CD4-positive, alpha-beta T cell treated with Interleukin-17A for 1 hour (primary cell): ENCODE measurements around the gene USP6.
"Not testable (repeated sequence)": the region's sequence is repeated elsewhere in the genome, so short reads cannot be mapped to it uniquely, and the experiment has no call there.

ENCODE experiments used
- DNase-seq: peaks from one replicate; pipeline ENCODE4 v3.0.0-alpha.2; 2020

USP6 gene

GRCh38 chr17:5200360-5200759, 84.5 kb downstream of the USP6 start:
- no peak for DNase-seq

- no peak for DNase-seq
Measured at GRCh38 chr17:5201011-5201410, 85.2 kb downstream of the USP6 start.

GRCh38 chr17:5203178-5203907, 87.5 kb downstream of the USP6 start:
- no peak for DNase-seq

DNA sequence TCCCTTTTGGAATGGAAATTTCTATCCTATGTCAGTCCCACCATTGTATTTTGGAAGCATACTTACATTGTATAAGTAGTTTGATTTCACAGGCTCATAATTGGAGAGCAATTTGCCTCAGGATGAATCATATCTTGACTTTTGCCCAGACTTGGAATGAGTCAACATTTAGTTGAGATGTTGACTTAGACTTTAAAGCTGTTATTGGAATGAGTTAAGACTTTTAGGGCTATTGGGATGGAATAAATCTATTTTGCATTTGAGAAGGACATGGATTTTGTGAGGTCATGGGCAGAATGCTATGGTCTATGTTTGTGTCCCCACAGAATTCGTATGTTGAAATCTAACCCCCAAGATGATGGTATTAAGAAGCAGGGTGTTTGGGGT, 88.1 kb downstream of the USP6 start:
- DNase-seq = no peak

DNA sequence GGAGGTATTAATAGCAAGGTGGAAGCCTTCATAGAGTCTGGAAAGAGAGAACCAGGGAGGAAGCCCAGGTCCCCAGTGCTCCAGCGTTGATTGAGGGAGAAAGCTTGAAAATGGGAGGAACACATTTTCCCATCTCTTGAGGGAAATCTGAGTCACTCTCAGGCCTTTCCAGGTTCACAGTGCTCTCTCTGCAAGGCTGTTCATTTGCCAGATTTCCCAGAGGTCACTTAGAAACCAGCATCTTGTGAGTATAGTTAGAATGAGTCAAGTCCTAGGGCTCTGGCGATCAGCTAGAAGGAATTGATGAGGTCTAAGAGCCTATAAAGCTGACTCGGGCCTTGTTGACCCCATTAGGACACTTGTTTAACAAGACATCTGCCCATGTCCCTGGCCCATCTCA, 93.6 kb downstream of the USP6 start:
- DNase-seq = no peak

DNA sequence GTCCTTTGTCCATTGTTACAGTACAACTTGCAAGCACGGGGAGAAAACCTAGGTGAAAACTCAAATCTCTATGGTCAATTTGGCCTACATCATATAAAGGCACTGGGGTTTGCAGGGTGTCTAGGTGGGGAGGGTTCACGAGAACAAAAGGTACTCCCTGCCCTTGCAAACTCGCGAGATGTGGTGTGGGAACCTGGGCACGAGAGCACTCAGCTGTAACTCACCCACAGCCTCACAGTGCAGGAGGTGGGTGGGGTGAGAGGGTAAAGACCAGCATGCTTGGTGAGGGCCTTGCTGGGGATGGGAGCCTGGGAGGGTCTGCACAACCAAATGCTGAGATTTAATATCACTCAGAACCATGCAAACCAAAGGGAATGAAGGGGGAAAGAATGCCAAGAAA, 94.3 kb downstream of the USP6 start:
- no peak for DNase-seq

DNA sequence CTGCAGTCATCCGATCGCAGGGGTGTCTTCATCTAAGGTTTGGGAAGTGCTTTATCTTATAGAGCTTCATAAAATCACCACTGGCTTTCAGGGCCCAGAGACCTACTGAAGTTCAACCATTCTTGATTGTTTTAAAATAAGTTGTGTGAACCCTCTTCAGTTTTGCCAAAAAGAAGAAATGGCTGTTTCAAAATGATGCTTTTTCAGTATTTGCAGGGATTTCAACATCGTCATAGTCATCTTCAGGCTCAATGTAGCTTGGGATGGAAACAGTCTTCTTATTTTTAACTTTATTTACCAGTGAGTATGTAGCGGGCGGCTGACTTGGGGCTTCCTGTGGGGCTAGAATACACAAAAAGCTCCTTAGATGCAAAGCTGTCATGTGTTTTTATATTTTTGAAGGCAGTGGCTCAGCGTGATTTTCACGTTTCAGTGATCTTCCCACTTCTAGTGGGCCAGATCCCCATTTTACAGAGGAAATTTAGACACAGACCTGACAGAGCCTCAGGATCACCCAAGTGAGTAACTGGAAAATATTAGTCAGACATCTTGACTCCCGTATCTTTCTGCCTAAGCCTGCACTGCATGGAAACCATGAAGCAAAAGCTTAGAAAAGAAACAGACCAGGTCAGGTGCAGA, 94.9 kb downstream of the USP6 start:
- DNase-seq = no peak

DNA sequence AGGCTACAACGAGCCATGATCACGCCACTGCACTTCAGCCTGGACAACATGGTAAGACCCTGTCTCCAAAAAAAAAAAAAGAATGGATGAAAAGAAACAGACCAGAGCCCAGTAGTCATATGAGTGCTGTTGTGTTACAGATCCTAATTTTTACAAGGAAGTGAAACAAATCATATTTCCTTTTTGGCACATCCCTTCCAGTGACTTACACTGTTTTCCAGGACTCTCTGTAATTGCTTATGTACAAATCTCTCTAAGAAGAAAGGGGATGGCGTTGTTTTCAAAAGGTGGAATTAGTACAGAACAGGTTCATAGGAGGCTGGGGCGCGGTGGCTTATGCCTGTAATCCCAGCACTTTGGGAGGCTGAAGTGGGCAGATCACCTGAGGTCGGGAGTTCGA, 95.6 kb downstream of the USP6 start:
- no peak for DNase-seq

- DNase-seq = not testable (repeated sequence)
Measured at GRCh38 chr17:5217562-5217961, 101.7 kb downstream of the USP6 start.

GRCh38 chr17:5219536-5219935, 103.7 kb downstream of the USP6 start:
- DNase-seq = no peak

DNA sequence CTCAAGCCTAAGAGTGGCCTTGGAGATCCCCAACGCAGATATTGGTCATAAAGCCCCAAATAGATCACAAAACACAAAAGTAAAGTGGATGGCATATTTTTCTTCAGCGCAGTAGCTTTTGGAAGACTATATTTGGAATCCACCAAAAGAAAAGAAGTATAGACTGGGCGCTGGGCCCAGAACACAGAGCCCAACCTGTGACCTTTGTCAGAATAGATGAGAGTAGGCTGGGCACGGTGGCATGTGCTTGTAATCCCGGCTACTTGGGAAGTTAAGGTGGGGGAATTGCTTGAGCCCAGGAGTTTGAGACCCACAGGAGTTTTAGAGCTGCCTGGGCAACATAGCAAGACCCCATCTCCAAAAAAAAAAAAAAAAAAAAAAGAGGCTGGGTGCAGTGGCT, 104.2 kb downstream of the USP6 start:
- no peak for DNase-seq

DNA sequence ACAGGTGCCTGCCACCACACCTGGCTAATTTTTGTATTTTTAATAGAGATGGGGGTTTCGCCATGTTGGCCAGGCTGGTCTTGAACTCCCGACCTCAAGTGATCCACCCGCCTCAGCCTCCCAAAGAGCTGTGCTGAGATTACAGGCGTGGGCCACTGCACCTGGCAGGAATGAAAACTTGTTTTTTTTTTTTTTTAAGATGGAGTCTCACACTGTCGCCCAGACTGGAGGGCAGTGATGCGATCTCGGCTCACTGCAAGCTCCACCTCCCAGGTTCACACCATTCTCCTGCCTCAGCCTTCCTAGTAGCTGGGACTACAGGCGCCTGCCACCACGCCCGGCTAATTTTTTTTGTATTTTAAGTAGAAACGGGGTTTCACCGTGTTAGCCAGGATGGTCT, 106.1 kb downstream of the USP6 start:
- DNase-seq = not testable (repeated sequence)
